IMR-90 (cell line): ENCODE measurements around the gene ZNF559.
"Not testable (repeated sequence)": the region's sequence is repeated elsewhere in the genome, so short reads cannot be mapped to it uniquely, and the experiment has no call there.

Experiments used
- BHLHE40 ChIP-seq: fragments of 150-350 bp; IDR thresholded peaks from 2 replicates; pipeline ENCODE4 v1.6.1; 2016; ENCODE audit warnings: mild to moderate bottlenecking, low read depth, low read length
- CTCF ChIP-seq: conservative IDR thresholded peaks from 2 replicates; pipeline ENCODE4 v1.5.1; 2012; ENCODE audit warnings: mild to moderate bottlenecking, low read depth, low read length, improper control_type of control experiment
- ELK1 ChIP-seq: fragments of 150-350 bp; IDR thresholded peaks from 2 replicates; pipeline ENCODE4 v1.6.1; 2016; ENCODE audit warnings: low read depth, mild to moderate bottlenecking, low read length, moderate library complexity, borderline replicate concordance
- FOS ChIP-seq: fragments of 150-350 bp; IDR thresholded peaks from 2 replicates; pipeline ENCODE4 v1.6.1; 2016; ENCODE audit warnings: low read depth, low read length
- MAFK ChIP-seq: IDR thresholded peaks from 2 replicates; pipeline ENCODE4 v1.6.1; 2012; ENCODE audit warnings: low read depth, low read length, improper control_type of control experiment
- MXI1 ChIP-seq: IDR thresholded peaks from 2 replicates; pipeline ENCODE4 v1.6.1; 2012; ENCODE audit warnings: low read depth, mild to moderate bottlenecking, low read length, moderate library complexity, borderline replicate concordance
- NFE2L2 ChIP-seq: fragments of 150-350 bp; IDR thresholded peaks from 2 replicates; pipeline ENCODE4 v1.6.1; 2016; ENCODE audit warnings: low read depth, mild to moderate bottlenecking, low read length
- POLR2A ChIP-seq: IDR thresholded peaks from 2 replicates; pipeline ENCODE4 v1.6.1; 2012; ENCODE audit warnings: mild to moderate bottlenecking, low read depth, low read length
- RAD21 ChIP-seq: IDR thresholded peaks from 2 replicates; pipeline ENCODE4 v1.6.1; 2012; ENCODE audit warnings: low read length, improper control_type of control experiment
- RCOR1 ChIP-seq: IDR thresholded peaks from 2 replicates; pipeline ENCODE4 v1.6.1; 2012; ENCODE audit warnings: mild to moderate bottlenecking, low read length, improper control_type of control experiment; ENCODE audit not compliant: insufficient replicate concordance
- RFX5 ChIP-seq: IDR thresholded peaks from 2 replicates; pipeline ENCODE4 v1.8.0; 2012; ENCODE audit warnings: low read depth, mild to moderate bottlenecking, low read length, moderate library complexity

- TF ChIP-seq CTCF, NFE2L2, RAD21, RFX5, POLR2A, MXI1, RCOR1, BHLHE40, ELK1, MAFK, FOS: not testable (repeated sequence)
Measured at GRCh38 chr19:9322201-9322600, 1.8 kb upstream of the ZNF559 start.
